ENCODE results near the gene ZBTB16. TPM values are rescaled to one million over a fixed set of nuclear protein-coding genes. Genes with fewer than 3 reads are reported as not detected.

Gene ZBTB16
- total RNA-seq, 4 donors from 2014 or later = 10.4 to 137 (median 18.8) TPM

GRCh38 chr11:114079511-114080065, 20.1 kb downstream of the ZBTB16 start:
- intact Hi-C loops (cut with DNase I) = no loop called here
- Histone ChIP-seq H3K27me3 (peaks cover 0 to 5% (median 0%) of the 10 kb centered on the region in 4 donors), H3K36me3 (peaks cover 0 to 77% (median 0%) of the 10 kb centered on the region in 3 donors), H3K9me3 (no peaks in the 10 kb centered on the region), H3K4me3 (peak overlapping the region in 3 of 4 donors; percentile 1 to 14 (median 9)), H3K27ac (peak overlapping the region; percentile 28 to 72 (median 66)), H3K4me1 (peaks cover 25 to 100% (median 69%) of the 10 kb centered on the region in 3 donors)
- WGBS, 2 donors = 63 to 65% methylated on average over 5 to 6 of the region's 6 CpGs
- DNase-seq = no peak
- TF ChIP-seq CTCF (IDR thresholded peaks at IDR 0.05) = no peak
- TF ChIP-seq POLR2A (IDR thresholded peaks at IDR 0.05) = no peak

- H3K4me3 ChIP-seq = peak overlapping the region in 1 of 4 donors; percentile 14
- TF ChIP-seq CTCF (IDR thresholded peaks at IDR 0.05) (no peak), POLR2A (IDR thresholded peaks at IDR 0.05) (peak in 1 of 4 donors; percentile 31)
- WGBS, 2 donors = 36 to 39% methylated on average over 5 of the region's 5 CpGs
- no peaks in the 10 kb centered on the region for H3K9me3 ChIP-seq
- no peak for DNase-seq
- peaks cover 0 to 5% (median 0%) of the 10 kb centered on the region in 4 donors for H3K27me3 ChIP-seq
- H3K27ac ChIP-seq = peak overlapping the region; percentile 35 to 72 (median 66)
- peaks cover 0 to 75% (median 0%) of the 10 kb centered on the region in 3 donors for H3K36me3 ChIP-seq
- intact Hi-C loops (cut with DNase I) = no loop called here
- peaks cover 25 to 100% (median 67%) of the 10 kb centered on the region in 3 donors for H3K4me1 ChIP-seq
Observed at GRCh38 chr11:114080219-114080618, 20.7 kb downstream of the ZBTB16 start.

GRCh38 chr11:114080769-114081168, 21.3 kb downstream of the ZBTB16 start:
- 72 to 75% methylated on average over 3 of the region's 3 CpGs for WGBS, 2 donors
- DNase-seq = no peak
- intact Hi-C loops (cut with DNase I) = no loop called here
- peak overlapping the region in 2 of 4 donors; percentile 4 to 14 for H3K4me3 ChIP-seq
- H3K27me3 ChIP-seq = peaks cover 0 to 5% (median 0%) of the 10 kb centered on the region in 4 donors
- H3K4me1 ChIP-seq = peaks cover 23 to 100% (median 70%) of the 10 kb centered on the region in 3 donors
- H3K9me3 ChIP-seq = no peaks in the 10 kb centered on the region
- peaks cover 0 to 71% (median 0%) of the 10 kb centered on the region in 3 donors for H3K36me3 ChIP-seq
- H3K27ac ChIP-seq = peak overlapping the region; percentile 35 to 72 (median 66)
- TF ChIP-seq POLR2A (IDR thresholded peaks at IDR 0.05) = no peak
- TF ChIP-seq CTCF (IDR thresholded peaks at IDR 0.05) = no peak

- Histone ChIP-seq H3K27me3 (peaks cover 0 to 3% (median 0%) of the 10 kb centered on the region in 4 donors), H3K27ac (peak overlapping the region in 3 of 4 donors; percentile 64 to 72 (median 67)), H3K4me3 (peak overlapping the region in 1 of 4 donors; percentile 14), H3K36me3 (peaks cover 0 to 71% (median 0%) of the 10 kb centered on the region in 3 donors), H3K9me3 (no peaks in the 10 kb centered on the region), H3K4me1 (peaks cover 22 to 100% (median 69%) of the 10 kb centered on the region in 3 donors)
- WGBS, 2 donors = 58 to 62% methylated on average over 9 of the region's 9 CpGs
- TF ChIP-seq POLR2A (IDR thresholded peaks at IDR 0.05) = no peak
- no peak for TF ChIP-seq CTCF (IDR thresholded peaks at IDR 0.05)
- DNase-seq = no peak
- intact Hi-C loops (cut with DNase I) = no loop called here
Observed at GRCh38 chr11:114081641-114082414, 22.3 kb downstream of the ZBTB16 start.

- H3K4me1 ChIP-seq = peaks cover 22 to 100% (median 67%) of the 10 kb centered on the region in 3 donors
- WGBS, 2 donors = 60 to 67% methylated on average over 4 to 6 of the region's 6 CpGs
- TF ChIP-seq POLR2A (IDR thresholded peaks at IDR 0.05) = no peak
- no peak for TF ChIP-seq CTCF (IDR thresholded peaks at IDR 0.05)
- H3K4me3 ChIP-seq = no peak overlapping the region
- DNase-seq = no peak
- intact Hi-C loops (cut with DNase I) = no loop called here
- peaks cover 0 to 71% (median 0%) of the 10 kb centered on the region in 3 donors for H3K36me3 ChIP-seq
- no peaks in the 10 kb centered on the region for H3K27me3 ChIP-seq
- no peaks in the 10 kb centered on the region for H3K9me3 ChIP-seq
- H3K27ac ChIP-seq = peak overlapping the region; percentile 23 to 67 (median 34)
Observed at GRCh38 chr11:114082415-114082748, 22.9 kb downstream of the ZBTB16 start.

All from esophagus squamous epithelium (tissue), 5 donors.